MV-4-11 (cell line): Measurements from ENCODE around the gene ZNF628.
A peak's percentile ranks its signal among the peaks of the same experiment; 100 is the strongest.

Source experiments
- DNase-seq: peaks from one replicate; lab custom pipeline; 2025; lab: John Stamatoyannopoulos, UW

Gene ZNF628

DNA sequence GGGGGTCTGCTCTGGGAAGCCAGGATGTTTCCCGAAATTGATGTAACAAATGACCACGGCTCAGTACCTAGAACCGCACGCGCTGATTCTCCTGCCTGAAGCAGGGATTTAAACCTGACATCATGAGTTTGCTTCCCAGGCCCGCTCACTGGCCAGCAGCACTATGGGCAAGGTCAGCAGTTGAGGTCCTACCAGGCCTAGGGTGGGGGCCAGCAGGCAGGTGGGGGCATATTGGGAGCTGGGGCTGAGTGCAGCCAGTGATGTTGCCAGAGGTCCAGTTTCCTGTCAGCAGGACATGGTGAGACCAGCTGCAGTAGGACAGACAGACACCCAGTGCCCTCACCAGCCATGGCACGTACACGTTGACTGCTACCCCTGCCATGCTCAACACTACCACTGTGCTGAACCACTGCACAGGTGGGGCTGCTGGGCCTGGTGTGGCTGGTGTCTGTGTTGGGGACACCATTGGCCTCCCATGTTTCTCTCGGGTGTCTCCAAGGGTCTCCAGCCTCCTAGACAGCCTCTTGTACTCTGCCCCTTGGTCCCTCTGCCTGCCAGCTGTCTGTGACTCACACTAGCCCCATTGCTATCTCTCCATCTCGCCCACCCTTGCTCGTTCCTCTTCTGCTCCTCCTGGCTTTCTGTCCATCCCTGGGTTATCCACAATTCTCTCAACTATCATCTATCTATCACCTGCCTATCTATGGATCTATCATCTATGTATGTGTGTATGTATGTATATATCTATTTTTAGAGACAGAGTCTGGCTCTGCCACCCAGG is 10.8 kb upstream of the ZNF628 start:
- DNase-seq = no peak

DNA sequence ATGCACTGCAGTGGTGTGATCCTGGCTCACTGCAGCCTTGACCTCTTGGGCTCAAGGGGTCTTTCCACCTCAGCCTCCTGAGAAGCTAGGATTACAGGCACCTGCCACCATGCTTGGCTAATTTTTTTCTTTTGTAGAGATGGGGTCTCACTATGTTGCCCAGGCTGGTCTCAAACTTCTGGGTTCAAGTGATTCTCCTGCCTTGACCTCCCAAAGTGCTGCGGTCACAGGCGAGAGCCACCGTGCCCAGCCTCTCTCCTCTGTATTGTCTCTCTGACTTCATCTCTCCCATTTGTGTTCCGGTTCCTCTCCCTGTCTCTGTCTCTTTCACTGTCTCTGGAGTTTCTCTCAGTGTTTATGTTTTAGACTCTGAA is 10.2 kb upstream of the ZNF628 start:
- no peak for DNase-seq

GRCh38 chr19:55467236-55468053 is 9.0 kb upstream of the ZNF628 start:
- DNase-seq = peak; percentile 26

- DNase-seq = no peak
Measured at GRCh38 chr19:55468054-55468393, 8.4 kb upstream of the ZNF628 start.

DNA sequence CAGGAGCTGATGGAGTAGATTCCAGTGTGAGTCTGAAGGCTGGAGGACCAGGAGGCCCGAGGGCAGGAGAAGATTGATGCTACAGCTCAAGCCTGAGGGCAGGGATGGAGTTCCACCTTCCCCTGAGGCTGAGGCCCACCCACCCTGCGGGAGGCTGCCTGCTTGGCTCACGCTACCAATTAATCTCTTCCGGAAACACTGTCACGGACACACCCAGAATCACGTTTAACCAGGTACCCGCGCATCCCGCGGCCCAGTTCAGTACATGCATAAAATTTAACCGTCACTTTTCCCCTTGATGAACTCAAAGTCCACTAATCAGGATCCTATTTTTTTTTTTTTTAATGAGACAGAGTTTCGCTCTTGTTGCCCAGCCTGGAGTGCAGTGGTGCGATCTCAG is 5.2 kb upstream of the ZNF628 start:
- no peak for DNase-seq

DNA sequence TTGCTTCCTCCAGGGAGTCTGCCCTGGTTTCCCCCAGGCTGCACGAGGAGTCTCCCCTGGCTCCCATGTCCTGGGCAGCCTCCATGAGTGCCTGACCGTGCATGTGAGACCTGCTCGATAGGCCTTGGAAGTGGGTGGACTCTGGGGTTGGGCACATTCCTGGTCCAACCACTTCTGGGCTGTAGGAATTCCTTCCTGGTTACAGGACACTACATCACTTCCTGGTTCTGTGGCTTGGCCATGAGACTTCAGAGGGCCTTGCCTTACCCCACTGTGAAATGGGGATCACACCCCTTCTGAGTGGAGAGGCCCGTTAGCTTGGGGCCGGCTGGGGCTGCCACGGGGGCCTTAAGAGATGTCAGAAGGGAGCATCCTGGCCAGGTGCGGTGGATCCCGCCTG is 4.0 kb upstream of the ZNF628 start:
- DNase-seq = no peak

DNA sequence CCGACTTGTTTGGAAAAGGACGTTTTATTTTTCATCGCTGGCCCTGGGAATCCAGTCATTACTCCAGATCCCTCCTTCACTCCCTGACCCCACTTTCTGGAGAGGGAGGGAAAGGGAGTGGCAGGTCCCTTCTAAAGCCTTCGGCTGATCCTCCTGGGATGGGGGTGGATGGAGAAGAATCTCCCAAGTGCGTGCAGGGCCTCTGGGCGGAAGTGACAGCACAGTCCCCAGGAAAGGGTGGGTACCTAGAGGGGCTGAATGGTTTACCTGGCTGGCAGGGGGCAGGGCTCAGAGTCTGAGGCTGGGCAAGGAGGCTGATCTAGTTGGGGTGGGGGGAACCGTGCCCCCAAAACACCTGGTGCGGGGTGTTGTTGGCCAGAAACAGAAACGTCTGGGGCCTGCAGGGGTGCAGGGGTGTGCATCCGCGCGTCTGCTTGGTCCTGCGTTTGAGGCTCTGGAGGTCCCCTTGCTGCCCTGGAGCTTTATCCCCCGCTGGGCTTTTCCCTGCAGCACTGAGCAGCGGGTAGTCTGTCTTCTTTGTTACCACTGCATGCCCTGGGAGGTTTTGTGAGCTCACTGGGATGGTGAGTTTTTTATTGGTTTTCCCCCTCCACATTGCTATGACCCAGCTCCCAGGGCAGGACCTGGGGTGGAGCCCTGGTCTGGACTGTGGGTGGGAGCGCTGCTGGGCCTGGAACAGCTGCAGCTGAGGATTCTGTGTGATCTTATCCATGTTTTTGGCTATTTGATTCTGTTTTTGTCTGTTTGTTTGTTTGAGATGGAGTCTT is 3.0 kb upstream of the ZNF628 start:
- DNase-seq = no peak

DNA sequence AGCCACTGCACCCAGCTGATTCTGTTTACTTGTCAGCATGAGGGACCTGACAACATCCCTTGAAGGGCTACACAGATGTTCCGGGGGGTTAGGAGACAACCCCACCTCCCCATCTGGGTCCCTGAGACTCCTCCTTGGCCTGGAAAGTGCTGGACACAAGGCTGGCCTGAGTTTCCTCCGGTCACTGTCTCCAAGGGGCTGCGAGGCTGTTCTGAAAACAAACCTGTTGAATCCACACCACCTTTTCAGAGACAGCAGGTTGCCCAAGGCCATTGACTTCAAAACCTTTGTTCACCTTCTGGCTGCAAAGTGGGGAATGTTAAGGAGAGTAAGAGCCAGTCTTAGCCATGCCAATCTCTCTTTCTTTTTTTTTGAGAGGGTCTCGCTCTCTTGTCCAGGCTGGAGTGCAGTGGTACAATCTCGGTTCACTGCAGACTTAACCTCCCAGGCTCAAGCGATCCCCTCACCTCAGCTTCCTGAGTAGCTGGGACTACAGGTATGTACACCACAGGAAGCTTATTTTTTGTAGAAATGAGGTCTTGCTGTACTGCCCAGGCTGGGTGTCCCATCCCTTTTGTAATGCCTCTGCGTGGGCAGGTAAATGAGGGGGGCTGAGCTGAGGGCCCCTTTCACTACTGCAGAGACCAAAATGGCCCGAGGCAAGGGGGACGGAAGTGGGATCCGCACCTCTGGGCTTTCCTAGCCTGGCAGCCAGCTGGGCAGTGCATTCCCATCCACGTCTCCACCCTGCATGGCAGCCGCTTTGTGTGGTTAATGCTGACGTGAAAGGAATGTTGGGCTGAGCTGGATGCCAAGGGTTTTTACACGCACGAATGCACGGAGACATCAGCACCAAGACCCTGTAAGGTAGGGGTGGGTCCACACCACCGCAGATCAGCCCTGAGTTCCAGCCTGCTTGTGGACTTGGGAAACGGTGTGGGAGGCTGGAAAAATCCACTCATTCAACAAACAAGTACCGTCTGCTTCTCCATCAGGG is 1.9 kb upstream of the ZNF628 start:
- no peak for DNase-seq

GRCh38 chr19:55477905-55478304 is 1.5 kb downstream of the ZNF628 start:
- DNase-seq = no peak

DNA sequence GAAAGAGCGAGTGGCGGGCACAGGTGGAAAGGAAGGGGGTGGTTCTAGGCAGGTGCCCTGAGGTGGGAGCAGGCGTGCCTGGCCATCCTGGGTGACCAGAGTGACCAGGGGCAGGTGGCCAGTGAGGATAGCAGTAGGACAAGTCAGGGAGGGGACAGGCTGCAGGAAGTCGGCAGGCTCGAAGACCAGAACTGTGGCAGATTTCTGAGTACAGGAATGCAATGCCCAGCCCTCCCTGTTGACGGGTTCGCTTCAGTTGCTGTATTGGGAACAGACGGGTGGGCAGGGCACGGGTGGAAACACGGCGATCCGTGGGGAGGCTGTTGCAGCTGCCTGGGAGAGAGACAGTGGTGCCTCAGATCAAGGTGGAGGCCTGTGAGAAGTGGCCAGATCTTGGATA is 1.9 kb downstream of the ZNF628 start:
- no peak for DNase-seq

DNA sequence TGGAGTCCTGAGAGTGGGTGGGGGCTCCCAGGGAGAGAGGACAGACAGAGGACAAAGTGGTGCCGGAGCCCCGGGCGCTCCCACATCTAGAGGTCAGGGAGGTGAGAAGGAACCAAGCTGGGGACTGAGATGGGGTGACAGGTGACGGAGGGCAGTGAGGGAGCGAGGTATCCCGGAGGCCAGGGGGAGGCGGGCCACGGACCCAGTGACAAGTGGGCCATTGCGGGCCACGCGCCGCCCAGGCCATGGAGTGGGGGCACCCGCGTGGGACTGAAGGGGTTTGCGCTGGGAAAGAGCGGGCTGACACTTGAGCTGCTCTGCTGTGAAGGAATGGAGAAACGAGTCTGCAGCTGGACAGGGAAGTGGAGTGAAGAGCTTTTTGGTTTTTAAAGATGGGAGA is 2.6 kb downstream of the ZNF628 start:
- DNase-seq = no peak

DNA sequence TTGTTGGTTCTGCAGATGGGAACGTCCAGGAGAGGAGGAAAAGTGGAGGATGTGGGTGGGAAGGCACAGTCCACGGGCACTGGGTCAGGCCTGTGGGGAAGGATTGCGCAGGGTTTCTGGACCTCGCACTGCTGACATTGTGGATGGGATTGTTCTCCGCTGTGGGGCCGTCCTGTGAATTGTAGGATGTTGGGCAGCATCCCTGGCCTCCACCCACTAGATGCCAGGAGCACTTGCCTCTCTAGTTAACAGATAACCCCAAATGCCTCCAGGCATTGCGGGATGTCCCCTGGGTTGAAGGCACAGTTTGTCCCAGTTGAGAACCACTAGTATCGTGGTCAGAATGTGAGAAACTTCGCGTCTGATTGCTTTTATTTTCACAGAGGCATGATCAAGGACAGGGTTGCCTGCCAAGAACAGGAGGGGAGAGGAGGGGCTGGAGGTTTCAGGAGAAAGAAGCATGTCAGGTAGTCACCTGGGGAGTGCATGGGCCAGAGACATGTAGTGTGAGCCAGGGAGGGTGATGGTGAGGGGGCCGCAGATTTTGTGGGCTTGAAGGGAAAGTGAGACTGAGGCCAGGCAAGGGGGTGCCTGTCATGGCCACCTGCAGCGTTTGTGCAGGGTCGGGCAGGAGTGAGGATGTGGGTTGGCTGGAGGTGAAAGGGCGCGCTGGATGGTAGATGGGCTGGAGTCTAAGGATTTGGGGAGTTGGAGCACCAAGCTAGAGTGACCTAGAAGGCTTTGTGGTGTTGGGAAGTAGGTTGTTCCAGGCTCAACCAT is 3.2 kb downstream of the ZNF628 start:
- no peak for DNase-seq

DNA sequence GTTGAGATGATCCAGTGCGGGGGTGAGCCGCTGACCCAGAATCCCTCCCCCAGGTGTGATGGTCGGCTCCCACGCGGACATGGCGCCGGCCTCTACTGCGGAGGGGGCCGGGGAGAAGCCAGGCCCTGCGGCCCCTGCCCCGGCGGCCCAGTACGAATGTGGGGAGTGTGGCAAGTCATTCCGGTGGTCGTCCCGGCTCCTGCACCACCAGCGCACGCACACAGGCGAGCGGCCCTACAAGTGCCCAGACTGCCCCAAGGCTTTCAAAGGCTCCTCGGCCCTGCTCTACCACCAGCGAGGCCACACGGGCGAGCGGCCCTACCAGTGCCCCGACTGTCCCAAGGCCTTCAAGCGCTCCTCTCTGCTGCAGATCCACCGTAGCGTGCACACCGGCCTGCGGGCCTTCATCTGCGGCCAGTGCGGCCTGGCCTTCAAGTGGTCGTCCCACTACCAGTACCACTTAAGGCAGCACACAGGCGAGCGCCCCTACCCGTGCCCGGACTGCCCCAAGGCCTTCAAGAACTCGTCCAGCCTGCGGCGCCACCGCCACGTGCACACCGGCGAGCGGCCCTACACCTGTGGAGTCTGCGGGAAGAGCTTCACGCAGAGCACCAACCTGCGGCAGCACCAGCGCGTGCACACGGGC is 4.9 kb downstream of the ZNF628 start:
- no peak for DNase-seq

- DNase-seq = no peak
Measured at GRCh38 chr19:55481794-55482155, 5.4 kb downstream of the ZNF628 start.

DNA sequence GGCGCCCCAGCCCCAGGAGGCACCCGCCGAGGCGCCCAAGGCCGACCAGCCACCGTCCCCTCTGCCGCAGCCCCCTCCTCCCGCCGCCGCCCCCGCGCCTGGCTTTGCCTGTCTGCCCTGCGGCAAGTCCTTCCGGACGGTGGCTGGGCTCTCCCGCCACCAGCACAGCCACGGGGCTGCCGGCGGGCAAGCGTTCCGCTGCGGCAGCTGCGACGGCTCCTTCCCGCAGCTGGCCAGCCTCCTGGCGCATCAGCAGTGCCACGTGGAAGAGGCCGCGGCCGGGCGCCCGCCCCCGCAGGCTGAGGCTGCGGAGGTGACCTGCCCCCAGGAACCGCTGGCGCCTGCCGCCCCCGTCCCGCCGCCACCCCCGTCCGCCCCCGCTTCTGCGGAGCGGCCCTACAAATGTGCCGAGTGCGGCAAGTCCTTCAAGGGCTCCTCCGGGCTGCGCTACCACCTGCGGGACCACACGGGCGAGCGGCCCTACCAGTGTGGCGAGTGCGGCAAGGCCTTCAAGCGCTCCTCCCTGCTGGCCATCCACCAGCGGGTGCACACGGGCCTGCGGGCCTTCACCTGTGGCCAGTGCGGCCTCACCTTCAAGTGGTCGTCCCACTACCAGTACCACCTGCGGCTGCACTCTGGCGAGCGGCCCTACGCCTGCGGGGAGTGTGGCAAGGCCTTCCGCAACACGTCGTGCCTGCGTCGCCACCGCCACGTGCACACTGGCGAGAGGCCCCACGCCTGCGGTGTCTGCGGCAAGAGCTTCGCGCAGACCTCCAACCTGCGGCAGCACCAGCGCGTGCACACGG is 5.9 kb downstream of the ZNF628 start:
- no peak for DNase-seq

DNA sequence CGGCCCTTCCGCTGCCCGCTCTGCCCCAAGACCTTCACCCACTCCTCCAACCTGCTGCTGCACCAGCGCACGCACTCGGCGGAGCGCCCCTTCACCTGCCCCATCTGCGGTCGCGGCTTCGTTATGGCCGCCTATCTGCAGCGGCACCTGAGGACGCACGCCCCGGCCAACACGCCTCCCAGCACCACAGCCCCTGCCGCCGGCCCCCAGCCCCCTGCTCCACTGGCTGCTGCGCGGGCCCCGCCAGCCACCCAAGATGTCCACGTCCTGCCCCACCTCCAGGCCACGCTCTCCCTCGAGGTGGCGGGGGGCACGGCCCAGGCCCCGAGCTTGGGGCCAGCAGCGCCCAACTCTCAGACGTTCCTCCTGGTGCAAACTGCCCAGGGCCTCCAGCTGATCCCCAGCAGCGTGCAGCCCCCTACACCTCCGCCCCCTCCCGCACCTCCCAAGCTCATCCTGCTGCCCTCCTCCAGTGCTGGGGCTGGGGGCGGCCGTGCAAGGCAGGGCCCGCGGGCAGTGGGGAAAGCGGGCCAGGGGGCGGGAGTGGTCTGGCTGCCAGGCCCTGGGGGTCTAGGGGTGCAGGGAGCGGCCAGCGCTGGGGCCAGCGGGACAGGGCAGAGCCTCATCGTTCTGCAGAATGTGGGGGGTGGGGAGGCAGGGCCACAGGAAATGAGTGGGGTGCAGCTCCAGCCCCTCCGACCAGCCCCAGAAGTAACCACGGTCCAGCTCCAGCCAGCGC is 6.7 kb downstream of the ZNF628 start:
- DNase-seq = no peak

DNA sequence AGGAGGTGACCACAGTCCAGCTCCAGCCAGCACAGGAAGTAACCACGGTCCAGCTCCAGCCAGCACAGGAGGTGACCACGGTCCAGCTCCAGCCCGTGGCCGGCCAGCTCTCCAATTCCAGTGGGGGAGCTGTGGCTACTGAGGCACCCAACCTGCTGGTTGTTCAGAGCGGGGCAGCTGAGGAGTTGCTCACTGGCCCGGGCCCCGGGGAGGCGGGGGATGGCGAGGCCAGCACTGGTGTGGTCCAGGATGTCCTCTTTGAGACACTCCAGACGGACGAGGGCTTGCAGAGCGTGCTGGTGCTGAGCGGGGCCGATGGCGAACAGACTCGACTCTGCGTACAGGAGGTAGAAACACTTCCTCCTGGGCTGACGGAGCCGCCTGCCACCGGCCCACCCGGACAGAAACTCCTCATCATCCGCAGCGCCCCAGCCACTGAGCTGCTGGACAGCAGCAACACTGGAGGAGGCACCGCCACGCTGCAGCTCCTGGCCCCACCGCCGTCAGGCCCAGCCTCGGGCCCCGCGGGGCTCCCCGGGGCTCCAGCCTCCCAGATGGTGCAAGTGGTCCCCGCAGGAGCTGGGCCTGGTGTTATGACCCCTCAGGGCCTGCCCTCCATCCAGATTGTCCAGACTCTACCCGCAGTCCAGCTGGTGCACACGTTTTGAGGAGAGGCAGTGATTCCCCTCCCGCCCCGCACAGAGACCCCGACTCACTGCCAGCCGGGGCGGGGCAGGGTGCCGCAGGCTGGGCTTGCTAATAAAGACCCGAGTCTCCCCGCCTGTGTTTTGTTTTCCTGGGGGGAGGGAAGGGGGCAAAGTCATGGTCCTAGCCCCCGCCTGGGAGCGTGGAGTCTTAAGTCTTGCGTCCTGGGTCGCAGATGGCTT is 7.5 kb downstream of the ZNF628 start:
- DNase-seq = no peak
